Caco-2 (cell line): ENCODE data around the gene SGMS1. TPM values are rescaled to one million over a fixed set of nuclear protein-coding genes. Genes with fewer than 3 reads are reported as not detected.

Experiments
- BruUV-seq: library from RNA; stranded (reverse); fragments of 400-500 nt; replicated peaks from 2 replicates; lab custom pipeline; 2021; lab: Mats Ljungman, UMichigan
- CTCF ChIA-PET: fragments of 300-600 bp; sonication (Branson Sonifier 250); formaldehyde crosslinking; loops from one replicate; lab custom pipeline; 2022; ENCODE audit warnings: antibody characterized with exemption; lab: Charles Lee
- POLR2A ChIA-PET: fragments of 300-600 bp; sonication (Branson Sonifier 250); formaldehyde crosslinking; loops from one replicate; lab custom pipeline; 2022; ENCODE audit warnings: antibody characterized with exemption; lab: Charles Lee
- DNase-seq, 2 experiments: peaks; one replicate each; pipeline versions ENCODE4 v3.0.0 to v3.0.0-alpha.2; 2020 to 2022
- H3K27me3 ChIP-seq: replicated peaks from 2 replicates; pipeline ENCODE4 v1.6.0; 2011; ENCODE audit warnings: low read length; ENCODE audit not compliant: control insufficient read depth, insufficient read depth
- H3K36me3 ChIP-seq: 2 replicates; pipeline ENCODE4 v1.5.1; 2011; ENCODE audit warnings: low read length; ENCODE audit not compliant: control insufficient read depth, insufficient read depth
- H3K4me1 ChIP-seq: fragments of 250-450 bp; sonication (Bioruptor Pico); 2 replicates; pipeline ENCODE4 v1.5.1; 2020; ENCODE audit warnings: mild to moderate bottlenecking
- H3K4me3 ChIP-seq: 2 replicates; pipeline ENCODE4 v1.5.1; 2011; ENCODE audit warnings: low read depth, mild to moderate bottlenecking, control low read depth, low read length
- H3K9me3 ChIP-seq: fragments of 250-450 bp; sonication (Bioruptor Pico); 2 replicates; pipeline ENCODE4 v1.5.1; 2020; ENCODE audit warnings: mild to moderate bottlenecking, moderate library complexity
- H3K27ac Mint-ChIP-seq: one replicate; pipeline ENCODE4 v1.8.0; 2022; ENCODE audit warnings: mixed read lengths; ENCODE audit not compliant: unreplicated experiment
- H3K27me3 Mint-ChIP-seq: one replicate; pipeline ENCODE4 v1.8.0; 2022; ENCODE audit warnings: mixed read lengths; ENCODE audit not compliant: insufficient read depth, unreplicated experiment
- H3K36me3 Mint-ChIP-seq: one replicate; pipeline ENCODE4 v1.8.0; 2022; ENCODE audit warnings: mild to moderate bottlenecking, mixed read lengths; ENCODE audit not compliant: insufficient read depth, unreplicated experiment
- H3K4me1 Mint-ChIP-seq: one replicate; pipeline ENCODE4 v1.8.0; 2022; ENCODE audit warnings: low read depth, mixed read lengths; ENCODE audit not compliant: unreplicated experiment
- H3K4me3 Mint-ChIP-seq: one replicate; pipeline ENCODE4 v1.8.0; 2022; ENCODE audit warnings: mild to moderate bottlenecking, moderate library complexity, mixed read lengths; ENCODE audit not compliant: unreplicated experiment
- H3K9me3 Mint-ChIP-seq: one replicate; pipeline ENCODE4 v1.8.0; 2022; ENCODE audit warnings: mixed read lengths; ENCODE audit not compliant: unreplicated experiment
- CTCF ChIP-seq, 2 experiments: fragments of 200-600 bp in 1 of 2; IDR thresholded peaks; 1 replicate in 1 of 2; 2 replicates in 1 of 2; pipeline versions ENCODE4 v1.5.1 to v1.8.0; 2011 to 2022; ENCODE audit warnings: antibody characterized with exemption in 1 of 2, control low read depth in 1 of 2, inconsistent platforms in 1 of 2, low read depth in 1 of 2, low read length in 1 of 2, mild to moderate bottlenecking in 1 of 2, moderate library complexity in 1 of 2; ENCODE audit not compliant: insufficient read depth in 1 of 2, severe bottlenecking in 1 of 2, unreplicated experiment in 1 of 2
- intact Hi-C: fragments of 100-400 bp; cut with micrococcal nuclease; formaldehyde crosslinking; loops from one replicate; pipeline ENCODE4 v1.10.0; 2022; ENCODE audit not compliant: unreplicated experiment
- total RNA-seq: library from RNA; stranded (reverse); gene quantifications from 2 replicates; pipeline ENCODE4 v1.2.3, GENCODE V29; 2022

The SGMS1 gene
- total RNA-seq, 1 experiment from 2014 or later = 30.5 TPM

- H3K4me1 ChIP-seq = no peaks in the 10 kb centered on the region
- H3K27me3 Mint-ChIP-seq = no peaks in the 10 kb centered on the region
Observed at GRCh38 chr10:50592961-50593418, 30.8 kb downstream of the SGMS1 start.

GRCh38 chr10:50590935-50591334 lies 32.8 kb downstream of the SGMS1 start:
- Histone ChIP-seq H3K9me3 (no peaks in the 10 kb centered on the region), H3K4me3 (no peak overlapping the region), H3K27me3 (no peaks in the 10 kb centered on the region), H3K4me1 (no peaks in the 10 kb centered on the region), H3K36me3 (no peaks in the 10 kb centered on the region; the same call in none of the 2 replicates)
- DNase-seq = no peak
- ChIA-PET CTCF (no interaction called here), POLR2A (no interaction called here)
- intact Hi-C loops = no loop called here
- TF ChIP-seq CTCF (IDR thresholded peaks at IDR 0.05; ENCODE audit: insufficient read depth in 1 of 2, low read depth in 1 of 2, low read length in 1 of 2, severe bottlenecking in 1 of 2, unreplicated experiment in 1 of 2) = no peak
- Mint-ChIP-seq H3K9me3 (no peaks in the 10 kb centered on the region), H3K36me3 (no peaks in the 10 kb centered on the region), H3K27me3 (no peaks in the 10 kb centered on the region), H3K4me3 (no peak overlapping the region), H3K27ac (no peak overlapping the region), H3K4me1 (peaks cover 12% of the 10 kb centered on the region)
- no TSS peak for BruUV-seq

More at GRCh38 chr10:50592961-50593418, 30.8 kb downstream of the SGMS1 start:
- ChIA-PET POLR2A (no interaction called here), CTCF (no interaction called here)
- no peak overlapping the region for H3K4me3 Mint-ChIP-seq
- intact Hi-C loops = no loop called here
- no peak for TF ChIP-seq CTCF (IDR thresholded peaks at IDR 0.05; ENCODE audit: insufficient read depth in 1 of 2, low read depth in 1 of 2, low read length in 1 of 2, severe bottlenecking in 1 of 2, unreplicated experiment in 1 of 2)
- H3K9me3 Mint-ChIP-seq = no peaks in the 10 kb centered on the region
- Histone ChIP-seq H3K4me3 (no peak overlapping the region), H3K27me3 (no peaks in the 10 kb centered on the region), H3K36me3 (no peaks in the 10 kb centered on the region; the same call in 1 of the 2 replicates), H3K9me3 (no peaks in the 10 kb centered on the region)
- no peaks in the 10 kb centered on the region for H3K4me1 Mint-ChIP-seq
- no peaks in the 10 kb centered on the region for H3K36me3 Mint-ChIP-seq
- H3K27ac Mint-ChIP-seq = no peak overlapping the region
- no TSS peak for BruUV-seq
- no peak for DNase-seq

GRCh38 chr10:50586740-50587088 lies 37.0 kb downstream of the SGMS1 start:
- Mint-ChIP-seq H3K9me3 (no peaks in the 10 kb centered on the region), H3K4me1 (peaks cover 31% of the 10 kb centered on the region), H3K36me3 (no peaks in the 10 kb centered on the region), H3K27ac (no peak overlapping the region), H3K4me3 (no peak overlapping the region), H3K27me3 (no peaks in the 10 kb centered on the region)
- BruUV-seq = no TSS peak
- H3K27me3 ChIP-seq = no peaks in the 10 kb centered on the region
- H3K4me3 ChIP-seq = no peak overlapping the region
- H3K36me3 ChIP-seq = no peaks in the 10 kb centered on the region; the same call in none of the 2 replicates
- H3K4me1 ChIP-seq = peaks cover 23% of the 10 kb centered on the region
- TF ChIP-seq CTCF (IDR thresholded peaks at IDR 0.05; ENCODE audit: insufficient read depth in 1 of 2, low read depth in 1 of 2, low read length in 1 of 2, severe bottlenecking in 1 of 2, unreplicated experiment in 1 of 2) = no peak
- intact Hi-C loops = no loop called here
- H3K9me3 ChIP-seq = no peaks in the 10 kb centered on the region
- no peak for DNase-seq
- POLR2A ChIA-PET = no interaction called here
- CTCF ChIA-PET = no interaction called here
